GOT3 (cell line): ENCODE measurements around the gene CLC.
"Not testable (repeated sequence)": the region's sequence is repeated elsewhere in the genome, so short reads cannot be mapped to it uniquely, and the experiment has no call there.

ENCODE experiments used
- DNase-seq: peaks from one replicate; lab custom pipeline; 2025; ENCODE audit warnings: mixed read lengths; lab: John Stamatoyannopoulos, UW

CLC gene

DNA sequence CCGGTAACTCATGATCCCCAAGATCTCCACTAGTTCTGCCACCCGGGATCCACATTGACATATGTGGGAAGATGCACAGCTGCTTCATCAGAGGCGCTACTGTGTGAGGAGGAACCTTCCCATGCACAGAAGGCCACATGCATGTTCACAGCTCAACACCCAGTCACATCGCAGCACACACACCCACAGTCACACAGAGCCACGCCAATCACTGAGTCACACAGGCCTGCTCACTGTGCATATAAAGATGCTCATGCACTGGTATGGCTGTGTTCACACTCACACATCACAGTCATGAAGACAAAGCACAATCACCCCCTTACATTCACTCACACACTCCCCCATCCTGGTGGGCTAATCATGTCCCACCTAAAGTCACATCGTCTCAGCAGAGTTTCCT lies 9.8 kb downstream of the CLC start:
- no peak for DNase-seq

DNA sequence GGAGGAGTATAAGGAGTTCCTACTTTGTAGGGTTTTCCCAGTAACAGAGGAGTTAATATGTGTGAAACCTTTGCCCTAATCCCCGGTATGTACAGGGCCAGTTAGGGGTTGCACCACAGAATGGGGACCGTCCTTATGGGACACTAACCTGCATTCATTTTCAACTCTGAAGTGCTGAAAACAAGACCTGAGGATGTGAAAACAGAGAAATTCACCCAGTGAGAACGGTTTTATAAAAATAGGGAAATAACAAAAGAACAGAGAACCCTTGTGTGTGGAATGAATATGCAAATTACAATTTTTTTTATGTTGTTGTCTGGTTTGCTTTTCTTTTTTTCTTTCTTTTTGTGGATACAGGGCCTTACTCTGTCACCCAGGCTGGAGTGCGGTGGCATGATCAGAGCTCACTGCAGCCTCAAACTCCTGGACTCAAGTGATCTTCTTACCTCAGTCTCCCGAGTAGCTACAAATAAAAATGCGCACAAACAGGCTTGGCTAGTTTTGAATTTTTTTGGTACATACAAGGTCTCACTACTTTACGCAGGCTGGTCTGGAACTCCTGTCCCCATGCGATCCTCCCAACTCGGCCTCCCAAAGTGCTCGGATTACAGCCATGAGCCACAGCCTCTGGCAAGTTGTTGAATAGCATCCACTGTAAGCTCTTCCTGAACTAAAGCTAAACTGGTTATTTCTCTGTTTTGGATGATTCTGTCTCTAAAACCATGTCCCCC lies 10.6 kb downstream of the CLC start:
- no peak for DNase-seq

DNA sequence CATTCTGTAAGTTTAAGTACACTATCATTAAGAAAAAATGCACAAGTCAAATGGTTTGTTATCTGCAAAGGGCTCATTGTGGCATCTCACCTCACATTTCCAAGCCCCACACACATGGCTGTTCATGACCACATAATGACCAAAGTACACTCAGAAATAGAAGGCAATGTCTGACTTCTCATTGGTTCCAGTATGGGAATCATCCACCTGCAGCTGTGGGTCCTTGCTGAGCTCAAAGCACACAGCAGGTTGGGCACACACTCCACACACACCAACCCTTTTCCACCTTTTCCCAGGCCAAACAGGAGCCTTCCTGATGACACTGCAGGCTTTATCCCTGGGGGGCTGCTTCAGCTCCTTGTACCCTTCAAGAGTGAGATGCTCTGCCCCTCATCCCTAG lies 11.8 kb downstream of the CLC start:
- no peak for DNase-seq

DNA sequence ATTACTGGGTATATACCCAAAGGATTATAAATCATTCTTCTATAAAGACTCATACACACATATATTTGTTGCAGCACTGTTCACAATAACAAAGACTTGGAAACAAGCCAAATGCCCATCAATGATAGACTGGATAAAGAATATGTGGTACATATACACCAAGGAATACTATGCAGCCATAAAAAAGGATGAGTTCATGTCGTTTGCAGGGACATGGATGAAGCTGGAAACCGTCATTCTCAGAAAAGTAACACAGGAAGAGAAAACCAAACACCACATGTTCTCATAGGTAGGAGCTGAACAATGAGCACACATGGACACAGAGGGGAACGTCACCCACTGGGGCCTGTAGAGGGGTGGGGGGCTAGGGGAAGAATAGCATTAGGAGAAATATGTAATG lies 17.7 kb downstream of the CLC start:
- not testable (repeated sequence) for DNase-seq

DNA sequence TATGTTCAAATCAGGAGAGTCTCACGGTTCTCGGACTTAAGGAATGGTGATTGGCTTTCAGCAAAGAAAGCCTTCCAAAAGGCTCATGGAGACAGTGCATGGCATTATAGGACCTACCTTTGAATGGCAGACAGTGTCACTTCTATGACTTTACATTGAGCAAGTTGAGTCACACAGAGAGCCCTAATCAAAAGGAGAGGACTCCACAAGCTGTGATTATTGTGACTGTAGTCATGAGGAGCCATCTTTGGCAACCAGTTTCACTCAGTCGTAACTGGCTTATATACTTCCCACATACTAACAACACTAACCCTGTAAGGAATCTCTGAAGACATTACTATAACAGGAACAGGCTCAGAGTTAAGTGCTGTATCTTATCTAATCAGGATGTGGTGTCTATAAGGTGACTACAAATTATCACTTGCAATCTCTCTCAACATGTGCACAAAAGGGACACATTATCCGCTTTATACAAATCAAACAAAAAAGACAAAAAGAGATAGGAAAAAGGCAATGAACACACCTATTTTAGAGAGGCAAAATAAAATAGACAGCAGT lies 27.4 kb downstream of the CLC start:
- no peak for DNase-seq

DNA sequence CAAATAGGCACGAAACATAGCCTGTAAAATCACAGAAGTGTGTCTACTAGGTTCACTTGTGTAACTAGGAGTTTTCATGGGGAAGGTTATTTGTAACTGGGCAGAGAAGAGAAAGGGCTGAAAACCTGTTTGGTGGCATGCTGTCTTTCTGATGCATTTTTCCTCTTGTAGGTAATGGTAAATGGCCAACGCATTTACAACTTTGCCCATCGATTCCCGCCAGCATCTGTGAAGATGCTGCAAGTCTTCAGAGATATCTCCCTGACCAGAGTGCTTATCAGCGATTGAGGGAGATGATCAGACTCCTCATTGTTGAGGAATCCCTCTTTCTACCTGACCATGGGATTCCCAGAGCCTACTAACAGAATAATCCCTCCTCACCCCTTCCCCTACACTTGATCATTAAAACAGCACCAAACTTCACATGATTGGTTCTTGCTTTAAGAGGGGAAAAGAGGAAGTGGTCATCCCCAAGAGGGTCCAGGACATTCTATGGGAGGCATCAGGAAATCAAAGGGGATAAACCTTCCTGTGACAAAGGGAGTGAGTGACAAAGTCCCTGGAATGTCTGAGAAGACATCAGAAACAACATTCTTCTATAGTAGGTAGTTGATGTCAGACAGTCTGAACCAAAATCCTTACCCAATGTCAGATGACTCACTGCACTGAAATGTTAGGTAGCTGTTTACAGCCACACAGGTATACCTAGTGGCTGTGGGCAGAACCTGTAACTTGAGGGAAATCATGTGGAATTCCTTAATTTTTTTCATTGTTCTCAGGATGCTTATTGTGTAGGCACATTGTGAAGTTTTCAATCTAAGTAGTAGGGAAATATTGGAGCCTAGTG lies 28.6 kb downstream of the CLC start:
- DNase-seq, result no peak

DNA sequence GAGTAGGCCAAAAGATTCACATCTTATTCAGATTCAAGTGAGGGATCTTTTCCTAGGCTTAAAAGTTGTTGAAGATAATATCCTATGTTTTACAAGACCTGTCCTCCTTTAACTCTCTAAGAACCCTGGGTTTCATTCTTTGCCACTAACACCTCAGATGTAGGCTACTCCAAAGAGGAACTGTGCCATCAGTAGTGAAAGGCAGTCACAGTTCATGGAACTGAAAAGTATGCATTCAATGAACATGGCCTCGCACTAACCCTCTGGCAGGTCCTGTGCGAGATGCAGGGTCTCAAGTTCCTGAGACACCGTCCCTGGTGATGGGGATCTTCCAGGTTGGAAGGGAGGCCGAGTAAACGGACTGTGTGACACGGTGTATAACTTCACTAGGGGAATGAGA lies 29.2 kb downstream of the CLC start:
- DNase-seq, result no peak

DNA sequence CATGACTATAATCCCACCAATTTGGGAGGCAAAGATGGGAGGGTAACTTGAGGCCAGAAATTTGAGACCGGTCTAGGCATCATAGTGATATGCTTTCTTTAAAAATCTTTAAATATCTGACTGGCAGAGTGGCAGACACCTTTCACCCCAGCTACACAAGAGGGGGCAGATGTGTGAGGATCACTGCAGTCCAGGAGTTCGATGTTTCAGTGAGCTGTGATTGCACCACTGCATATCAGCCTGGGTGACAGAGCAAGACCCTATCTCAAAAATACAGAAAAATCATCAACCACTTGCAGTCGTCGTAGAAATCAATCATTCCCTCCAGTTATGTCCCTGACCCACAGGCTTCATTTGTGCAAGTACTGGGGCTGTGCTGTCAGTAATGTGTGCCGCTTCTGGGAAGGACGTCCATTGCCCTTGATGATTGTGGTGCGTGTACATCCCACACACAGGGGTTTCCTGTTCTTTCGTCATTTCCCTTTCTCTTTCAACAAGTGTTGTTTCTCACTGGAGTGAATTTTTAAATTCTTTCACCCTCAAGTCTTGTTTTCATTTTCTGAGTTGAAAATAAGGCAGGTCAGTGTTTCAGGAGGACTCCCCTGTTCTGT lies 32.1 kb downstream of the CLC start:
- DNase-seq, result no peak

DNA sequence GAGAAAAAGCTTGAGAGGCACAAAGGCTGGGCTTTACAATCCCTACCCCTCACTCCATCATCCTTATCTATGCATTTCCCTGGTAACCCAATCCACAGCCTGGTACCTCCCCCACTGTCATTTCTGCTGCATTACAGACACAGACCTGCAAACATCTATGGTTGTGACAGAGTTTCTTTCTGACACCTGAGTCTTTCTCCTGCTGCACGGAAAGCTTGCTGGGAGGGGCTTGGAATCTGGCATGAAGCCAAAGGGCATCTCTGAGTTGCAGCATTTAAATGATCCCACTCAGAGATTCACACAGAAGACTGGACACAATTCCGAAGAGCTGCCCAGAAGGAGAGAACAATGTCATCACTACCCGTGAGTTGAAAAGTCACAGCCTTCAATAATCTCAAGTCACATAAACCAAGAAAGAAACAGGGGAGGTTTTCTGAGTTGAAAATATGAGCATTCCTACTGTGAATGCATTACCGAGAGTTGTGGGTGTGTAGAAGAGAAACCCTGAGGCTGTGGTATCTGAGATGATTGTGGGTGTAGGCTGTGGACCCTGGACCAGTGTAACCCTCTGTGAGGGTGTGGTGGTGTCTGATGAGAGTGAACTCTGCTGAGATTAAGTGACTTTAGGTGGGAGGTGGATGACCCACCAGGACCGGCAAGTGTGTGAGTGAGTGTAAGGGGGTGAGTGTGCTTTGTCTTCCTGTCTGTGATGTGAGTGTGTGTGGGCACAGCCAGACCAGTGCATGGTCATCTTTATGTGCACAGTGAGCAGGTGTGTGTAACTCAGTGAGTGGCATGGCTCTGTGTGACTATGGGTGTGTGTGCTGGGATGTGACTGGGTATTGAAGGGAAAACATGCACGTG lies 33.4 kb downstream of the CLC start, which contains the start of gene LGALS14:
TSS of gene LGALS14 (plus strand) at position 301 of the 864 bp plus-strand sequence. CDS start at position 349, 48 bp downstream.
- no peak for DNase-seq

DNA sequence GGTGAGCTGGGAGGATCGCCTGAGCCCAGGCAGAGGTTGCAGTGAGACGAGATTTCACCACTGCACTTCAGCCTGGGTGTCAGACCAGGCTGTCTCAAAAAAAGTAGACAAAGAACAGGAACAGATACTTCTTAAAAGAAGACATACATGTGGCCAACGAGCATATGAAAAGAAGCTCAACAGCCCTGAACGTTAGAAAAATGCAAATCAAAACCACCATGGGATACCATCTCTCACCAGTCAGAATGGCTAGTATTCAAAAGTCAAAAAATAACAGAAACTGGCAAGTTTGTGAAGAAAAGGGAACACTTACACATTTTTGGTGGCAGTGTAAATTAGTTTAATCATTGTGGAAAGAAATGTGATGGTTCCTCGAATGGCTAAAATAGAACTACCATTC lies 36.5 kb downstream of the CLC start:
- no peak for DNase-seq

DNA sequence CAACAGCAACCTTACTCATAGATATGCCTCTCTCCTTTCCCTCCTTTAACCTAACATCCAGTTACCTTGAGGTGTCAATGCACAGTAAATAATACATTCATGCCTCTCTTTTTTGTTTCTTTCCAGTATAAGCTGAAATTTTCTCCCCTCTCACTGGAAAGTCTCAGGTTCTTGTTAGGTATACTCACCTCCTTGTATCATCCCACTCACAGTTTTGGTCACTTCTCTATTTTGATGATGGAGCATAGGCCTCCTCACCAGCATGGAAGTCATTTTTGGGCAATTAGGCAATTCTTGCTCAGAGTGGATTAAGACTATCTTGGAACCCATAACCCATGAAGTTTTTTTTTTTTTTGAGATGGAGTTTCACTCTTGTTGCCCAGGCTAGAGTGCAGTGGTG lies 39.3 kb downstream of the CLC start:
- DNase-seq, result no peak

DNA sequence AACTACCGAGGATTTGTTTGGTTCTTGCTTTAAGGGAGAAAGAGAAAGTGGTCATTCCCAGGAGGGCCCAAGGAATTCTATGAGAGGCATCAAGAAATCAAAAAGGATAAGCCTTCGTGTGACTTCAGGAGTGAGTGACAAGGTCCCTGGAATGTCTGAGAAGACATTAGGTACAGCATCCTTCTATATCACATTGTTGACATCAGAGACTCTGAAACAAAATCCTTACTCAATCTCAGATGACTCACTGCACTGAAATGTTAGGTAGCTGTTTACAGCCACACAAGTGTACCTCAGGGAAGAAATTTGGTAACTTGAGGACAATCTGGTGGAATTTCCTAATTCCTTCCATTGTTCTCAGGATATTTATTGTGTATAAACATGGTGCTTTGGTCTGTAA lies 41.4 kb downstream of the CLC start:
- no peak for DNase-seq

DNA sequence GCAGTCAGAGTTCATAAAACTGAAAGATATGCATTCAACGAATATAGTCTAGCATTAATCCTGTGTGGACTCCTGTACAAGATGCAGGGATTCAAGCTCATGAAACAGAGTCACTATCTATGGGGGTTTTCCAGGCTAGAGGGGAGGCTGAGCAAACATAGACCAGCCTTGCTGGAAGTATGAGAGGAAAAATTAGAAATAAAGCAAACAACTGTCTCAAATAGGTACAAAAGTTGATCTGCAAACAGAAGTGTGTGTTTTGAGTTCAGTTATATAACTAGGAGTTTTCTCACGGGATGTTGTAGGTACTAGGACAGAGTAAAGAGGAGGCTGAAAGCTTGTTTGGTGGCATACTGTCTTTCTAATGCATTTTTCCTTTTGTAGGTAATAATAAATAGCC lies 42.1 kb downstream of the CLC start:
- DNase-seq, result no peak

DNA sequence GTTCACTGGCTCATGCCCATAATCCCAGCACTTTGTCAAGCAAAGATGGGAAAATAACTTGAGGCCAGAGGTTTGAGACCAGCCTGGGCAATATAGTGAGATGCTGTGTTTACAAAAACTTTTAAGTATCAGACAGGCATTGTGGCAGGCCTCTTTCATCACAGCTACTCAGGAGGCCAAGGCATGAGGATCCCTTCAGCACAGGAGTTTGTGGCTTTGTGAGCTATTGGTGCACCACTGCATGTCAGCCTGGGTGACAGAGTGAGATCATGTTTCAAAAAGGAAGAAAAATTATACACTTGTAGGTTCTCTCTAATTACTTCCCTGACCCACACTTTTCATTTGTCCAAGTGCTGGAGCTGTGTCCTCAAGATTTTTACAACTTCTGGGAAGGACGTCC lies 45.0 kb downstream of the CLC start:
- no peak for DNase-seq

DNA sequence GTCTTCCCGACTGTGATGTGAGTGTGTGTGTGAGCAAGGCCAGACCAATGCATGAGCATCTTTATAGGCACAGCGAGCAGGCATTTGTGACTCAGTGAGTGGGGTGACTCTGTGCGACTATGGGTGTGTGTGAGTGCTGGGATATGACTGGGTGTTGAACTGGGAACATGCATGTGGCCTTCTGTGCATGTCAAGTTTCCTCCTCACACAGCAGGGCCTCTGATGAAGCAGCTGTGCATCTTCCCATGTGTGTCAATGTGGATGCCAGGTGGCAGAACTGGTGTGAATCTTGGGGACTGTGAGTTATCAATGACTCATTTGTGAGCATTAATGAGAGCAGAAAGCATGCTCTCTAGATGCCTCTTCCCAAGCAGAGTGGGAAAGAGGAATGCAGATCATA lies 45.7 kb downstream of the CLC start:
- DNase-seq, result no peak

DNA sequence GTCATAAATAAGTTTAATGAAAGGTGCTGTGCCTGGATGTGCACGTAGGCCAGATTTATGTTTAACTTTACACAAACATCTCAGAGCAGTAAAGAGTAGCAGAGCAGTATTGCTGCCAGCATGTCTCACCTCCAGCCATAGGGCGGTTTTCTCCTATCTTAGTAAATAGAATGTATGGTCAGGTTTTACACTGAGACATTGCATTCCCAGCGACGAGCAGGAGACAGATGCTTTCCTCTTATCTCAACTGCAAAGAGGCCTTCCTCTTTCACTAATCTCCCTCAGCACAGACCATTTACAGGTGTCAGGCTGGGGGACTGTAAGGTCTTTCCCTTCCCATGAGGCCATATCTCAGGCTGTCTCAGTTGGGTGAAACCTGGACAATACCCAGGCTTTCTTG lies 49.2 kb downstream of the CLC start:
- DNase-seq, result not testable (repeated sequence)

DNA sequence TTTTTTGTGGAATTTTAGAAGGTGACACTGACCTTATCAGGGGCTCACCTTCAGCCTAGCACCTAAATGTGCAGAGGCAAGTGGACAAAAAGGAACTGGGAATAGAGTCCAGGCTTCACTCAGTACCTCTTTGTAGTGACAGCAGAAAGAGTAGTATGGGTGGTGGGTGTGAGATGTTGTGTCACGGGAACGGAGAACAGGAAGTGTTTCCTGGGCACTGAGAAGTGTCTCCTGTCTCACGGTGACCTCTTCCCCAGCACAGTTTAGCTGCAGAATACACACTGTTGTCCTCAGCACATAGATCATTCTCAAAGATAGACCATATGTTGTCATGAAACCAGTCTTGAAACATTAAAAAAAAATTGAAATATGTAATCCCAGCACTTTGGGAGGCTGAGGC lies 51.1 kb downstream of the CLC start:
- no peak for DNase-seq

DNA sequence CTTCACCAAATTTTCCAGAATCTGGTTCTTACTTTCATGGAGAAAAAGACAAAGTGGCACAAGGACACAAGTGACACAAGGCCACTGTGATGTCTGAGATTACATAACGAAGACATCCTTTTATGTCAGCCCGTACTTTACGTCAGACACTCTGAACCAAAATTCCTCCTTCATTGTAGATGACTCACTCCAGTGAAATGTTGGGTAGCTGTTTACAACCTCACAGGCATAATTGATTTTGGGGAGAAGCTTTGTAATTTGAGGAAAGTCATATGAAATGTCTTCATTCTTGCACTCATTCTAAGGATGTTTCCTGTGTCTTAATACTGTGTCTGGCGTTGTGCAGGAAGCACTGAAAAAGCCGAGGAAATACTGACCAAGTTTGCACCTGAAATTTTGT lies 53.6 kb downstream of the CLC start:
- DNase-seq, result no peak

DNA sequence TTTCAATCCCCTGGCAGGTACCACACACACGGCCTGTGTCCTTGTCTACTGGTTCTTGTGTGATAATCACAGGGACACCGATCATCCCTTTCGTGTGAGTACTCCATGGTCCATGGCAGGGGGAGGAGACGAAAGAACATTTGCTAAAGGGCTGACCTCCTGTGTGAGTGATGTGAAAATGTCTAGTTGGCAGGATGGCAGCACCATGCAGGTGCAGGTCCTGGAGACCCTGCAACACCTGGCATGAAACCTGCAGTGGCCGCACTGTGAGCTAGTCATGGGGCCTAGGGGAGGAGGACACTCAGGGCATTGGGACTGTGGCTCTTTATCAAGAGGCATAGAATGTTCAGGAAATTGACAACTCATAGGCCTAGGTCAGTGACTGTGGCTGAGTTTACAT lies 56.4 kb downstream of the CLC start:
- DNase-seq, result no peak
